ENCODE results near the gene FAM50B.

DNA sequence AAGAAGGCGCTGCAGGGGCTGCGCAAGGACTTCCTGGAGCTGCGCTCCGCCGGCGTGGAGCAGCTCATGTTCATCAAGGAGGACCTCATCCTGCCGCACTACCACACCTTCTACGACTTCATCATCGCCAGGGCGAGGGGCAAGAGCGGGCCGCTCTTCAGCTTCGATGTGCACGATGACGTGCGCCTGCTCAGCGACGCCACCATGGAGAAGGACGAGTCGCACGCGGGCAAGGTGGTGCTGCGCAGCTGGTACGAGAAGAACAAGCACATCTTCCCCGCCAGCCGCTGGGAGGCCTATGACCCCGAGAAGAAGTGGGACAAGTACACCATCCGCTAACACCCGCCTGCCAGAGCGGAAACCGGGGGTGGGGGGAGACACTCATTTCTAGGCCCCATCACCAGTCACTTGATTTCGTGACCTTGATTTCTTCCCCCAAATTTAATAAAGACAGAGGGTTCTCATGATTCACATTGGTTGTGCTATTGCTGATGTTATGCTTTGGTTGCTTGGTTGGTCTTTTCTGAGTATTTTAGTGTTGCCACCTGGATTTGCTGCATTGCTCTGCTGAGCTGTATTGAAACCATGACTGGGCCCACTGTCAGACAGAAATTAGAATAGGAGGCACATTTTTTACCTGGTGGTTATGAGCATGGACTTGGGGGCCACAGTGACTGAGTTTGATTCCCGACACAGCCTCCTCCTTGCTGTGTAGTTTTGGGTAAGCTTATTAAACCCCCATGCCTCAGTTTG, 1.5 kb downstream of the FAM50B start:
- TF ChIP-seq EP300 (conservative IDR thresholded peaks at IDR 0.05; ENCODE audit: poor library complexity, severe bottlenecking) (no peak), EZH2 (IDR thresholded peaks at IDR 0.05; ENCODE audit: borderline replicate concordance, insufficient read depth, low read length, poor library complexity, severe bottlenecking) (no peak)
- TF ChIP-seq, protein P1, sequence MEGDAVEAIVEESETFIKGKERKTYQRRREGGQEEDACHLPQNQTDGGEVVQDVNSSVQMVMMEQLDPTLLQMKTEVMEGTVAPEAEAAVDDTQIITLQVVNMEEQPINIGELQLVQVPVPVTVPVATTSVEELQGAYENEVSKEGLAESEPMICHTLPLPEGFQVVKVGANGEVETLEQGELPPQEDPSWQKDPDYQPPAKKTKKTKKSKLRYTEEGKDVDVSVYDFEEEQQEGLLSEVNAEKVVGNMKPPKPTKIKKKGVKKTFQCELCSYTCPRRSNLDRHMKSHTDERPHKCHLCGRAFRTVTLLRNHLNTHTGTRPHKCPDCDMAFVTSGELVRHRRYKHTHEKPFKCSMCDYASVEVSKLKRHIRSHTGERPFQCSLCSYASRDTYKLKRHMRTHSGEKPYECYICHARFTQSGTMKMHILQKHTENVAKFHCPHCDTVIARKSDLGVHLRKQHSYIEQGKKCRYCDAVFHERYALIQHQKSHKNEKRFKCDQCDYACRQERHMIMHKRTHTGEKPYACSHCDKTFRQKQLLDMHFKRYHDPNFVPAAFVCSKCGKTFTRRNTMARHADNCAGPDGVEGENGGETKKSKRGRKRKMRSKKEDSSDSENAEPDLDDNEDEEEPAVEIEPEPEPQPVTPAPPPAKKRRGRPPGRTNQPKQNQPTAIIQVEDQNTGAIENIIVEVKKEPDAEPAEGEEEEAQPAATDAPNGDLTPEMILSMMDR (IDR thresholded peaks at IDR 0.05; ENCODE audit: poor library complexity, severe bottlenecking) = no peak
- TF ChIP-seq, protein P2, sequence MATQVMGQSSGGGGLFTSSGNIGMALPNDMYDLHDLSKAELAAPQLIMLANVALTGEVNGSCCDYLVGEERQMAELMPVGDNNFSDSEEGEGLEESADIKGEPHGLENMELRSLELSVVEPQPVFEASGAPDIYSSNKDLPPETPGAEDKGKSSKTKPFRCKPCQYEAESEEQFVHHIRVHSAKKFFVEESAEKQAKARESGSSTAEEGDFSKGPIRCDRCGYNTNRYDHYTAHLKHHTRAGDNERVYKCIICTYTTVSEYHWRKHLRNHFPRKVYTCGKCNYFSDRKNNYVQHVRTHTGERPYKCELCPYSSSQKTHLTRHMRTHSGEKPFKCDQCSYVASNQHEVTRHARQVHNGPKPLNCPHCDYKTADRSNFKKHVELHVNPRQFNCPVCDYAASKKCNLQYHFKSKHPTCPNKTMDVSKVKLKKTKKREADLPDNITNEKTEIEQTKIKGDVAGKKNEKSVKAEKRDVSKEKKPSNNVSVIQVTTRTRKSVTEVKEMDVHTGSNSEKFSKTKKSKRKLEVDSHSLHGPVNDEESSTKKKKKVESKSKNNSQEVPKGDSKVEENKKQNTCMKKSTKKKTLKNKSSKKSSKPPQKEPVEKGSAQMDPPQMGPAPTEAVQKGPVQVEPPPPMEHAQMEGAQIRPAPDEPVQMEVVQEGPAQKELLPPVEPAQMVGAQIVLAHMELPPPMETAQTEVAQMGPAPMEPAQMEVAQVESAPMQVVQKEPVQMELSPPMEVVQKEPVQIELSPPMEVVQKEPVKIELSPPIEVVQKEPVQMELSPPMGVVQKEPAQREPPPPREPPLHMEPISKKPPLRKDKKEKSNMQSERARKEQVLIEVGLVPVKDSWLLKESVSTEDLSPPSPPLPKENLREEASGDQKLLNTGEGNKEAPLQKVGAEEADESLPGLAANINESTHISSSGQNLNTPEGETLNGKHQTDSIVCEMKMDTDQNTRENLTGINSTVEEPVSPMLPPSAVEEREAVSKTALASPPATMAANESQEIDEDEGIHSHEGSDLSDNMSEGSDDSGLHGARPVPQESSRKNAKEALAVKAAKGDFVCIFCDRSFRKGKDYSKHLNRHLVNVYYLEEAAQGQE (IDR thresholded peaks at IDR 0.05; ENCODE audit: borderline replicate concordance) = no peak
